GM23338 (cell line): Measurements from ENCODE around the gene WBP1. TPM values are rescaled to one million over a fixed set of nuclear protein-coding genes. Genes with fewer than 3 reads are reported as not detected.

Source experiments
- ATAC-seq: fragments of 200-7000 bp; cut with Tn5 transposase; 3 replicates; pipeline ENCODE4 v1.9.1; 2020
- DNase-seq: peaks from one replicate; pipeline ENCODE4 v3.0.0-alpha.2; 2015; ENCODE audit warnings: low spot score
- H2AFZ ChIP-seq: fragments of 200-600 bp; sonication (generic); 2 replicates; pipeline ENCODE4 v1.8.0; 2016; ENCODE audit warnings: antibody characterized with exemption, mild to moderate bottlenecking, moderate library complexity
- H3F3A ChIP-seq: fragments of 200-600 bp; sonication (generic); replicated peaks from 2 replicates; pipeline ENCODE4 v1.8.0; 2017; ENCODE audit warnings: antibody characterized with exemption, mixed run types, low read depth
- H3K27ac ChIP-seq: fragments of 200-600 bp; sonication (generic); 2 replicates; pipeline ENCODE4 v1.6.1; 2016; ENCODE audit warnings: low read depth
- H3K27me3 ChIP-seq: fragments of 200-600 bp; sonication (generic); 2 replicates; pipeline ENCODE4 v1.8.0; 2016; ENCODE audit warnings: mild to moderate bottlenecking, mixed run types, moderate library complexity; ENCODE audit not compliant: insufficient read depth
- H3K36me3 ChIP-seq: fragments of 200-600 bp; sonication (generic); 2 replicates; pipeline ENCODE4 v1.8.0; 2016; ENCODE audit warnings: mild to moderate bottlenecking; ENCODE audit not compliant: insufficient read depth
- H3K4me1 ChIP-seq: fragments of 200-600 bp; sonication (generic); 2 replicates; pipeline ENCODE4 v1.8.0; 2016; ENCODE audit warnings: mild to moderate bottlenecking, moderate library complexity; ENCODE audit not compliant: insufficient read depth
- H3K4me2 ChIP-seq: fragments of 200-600 bp; sonication (generic); 2 replicates; pipeline ENCODE4 v1.7.1; 2017; ENCODE audit warnings: mixed run types
- H3K4me3 ChIP-seq: fragments of 200-600 bp; sonication (generic); 2 replicates; pipeline ENCODE4 v1.6.1; 2016; ENCODE audit warnings: mixed run types
- H3K79me2 ChIP-seq: fragments of 200-600 bp; sonication (generic); replicated peaks from 2 replicates; pipeline ENCODE4 v1.8.0; 2017; ENCODE audit warnings: mild to moderate bottlenecking; ENCODE audit not compliant: insufficient read depth
- H3K9me2 ChIP-seq: fragments of 200-600 bp; sonication (generic); 2 replicates; pipeline ENCODE4 v1.8.0; 2017; ENCODE audit not compliant: insufficient read depth
- H4K20me1 ChIP-seq: fragments of 200-600 bp; sonication (generic); replicated peaks from 2 replicates; pipeline ENCODE4 v1.8.0; 2017; ENCODE audit warnings: mild to moderate bottlenecking; ENCODE audit not compliant: insufficient read depth
- H3K27ac Mint-ChIP-seq: 2 replicates; pipeline ENCODE4 v1.8.0; 2020; ENCODE audit warnings: inconsistent platforms, mild to moderate bottlenecking, moderate library complexity, mixed read lengths
- H3K27me3 Mint-ChIP-seq: 3 replicates; pipeline ENCODE4 v1.8.0; 2022; ENCODE audit warnings: low read depth, mild to moderate bottlenecking, moderate library complexity, mixed read lengths, inconsistent platforms; ENCODE audit not compliant: insufficient read depth, poor library complexity
- H3K36me3 Mint-ChIP-seq: 3 replicates; pipeline ENCODE4 v1.8.0; 2021; ENCODE audit warnings: low read depth, mild to moderate bottlenecking, inconsistent platforms, moderate library complexity, mixed read lengths
- H3K4me1 Mint-ChIP-seq: 3 replicates; pipeline ENCODE4 v1.8.0; 2020; ENCODE audit warnings: mild to moderate bottlenecking, inconsistent platforms, mixed read lengths
- H3K4me3 Mint-ChIP-seq: 3 replicates; pipeline ENCODE4 v1.8.0; 2021; ENCODE audit warnings: moderate library complexity, mild to moderate bottlenecking, inconsistent platforms, mixed read lengths
- H3K9me3 Mint-ChIP-seq: 3 replicates; pipeline ENCODE4 v1.8.0; 2020; ENCODE audit warnings: moderate library complexity, mild to moderate bottlenecking, inconsistent platforms, mixed read lengths
- CREB1 ChIP-seq: fragments of 250-450 bp; sonication (Bioruptor Pico); IDR thresholded peaks from 2 replicates; pipeline ENCODE4 v1.5.0; 2020; ENCODE audit warnings: low read depth, mild to moderate bottlenecking, moderate library complexity
- CTCF ChIP-seq, 2 experiments: fragments of 200-600 bp in 1 of 2; sonication (generic) in 1 of 2; conservative IDR thresholded peaks; 2 replicates each; pipeline versions ENCODE4 v1.5.1 to v1.6.1; 2016 to 2017; ENCODE audit warnings: antibody characterized with exemption in 2 of 2, low read depth in 2 of 2, mild to moderate bottlenecking in 2 of 2, moderate library complexity in 1 of 2
- ETS1 ChIP-seq: IDR thresholded peaks from 2 replicates; pipeline ENCODE4 v1.6.1; 2016; ENCODE audit warnings: antibody characterized with exemption
- EZH2 ChIP-seq: fragments of 200-600 bp; sonication (generic); IDR thresholded peaks from one replicate; pipeline ENCODE4 v1.8.0; 2017; ENCODE audit warnings: antibody characterized with exemption, mild to moderate bottlenecking, low read depth; ENCODE audit not compliant: unreplicated experiment
- EZH2phosphoT487 ChIP-seq: fragments of 200-600 bp; sonication (generic); IDR thresholded peaks from one replicate; pipeline ENCODE4 v1.8.1; 2018; ENCODE audit warnings: antibody characterized with exemption; ENCODE audit not compliant: unreplicated experiment
- JUNB ChIP-seq: IDR thresholded peaks from one replicate; pipeline ENCODE4 v1.6.1; 2016; ENCODE audit warnings: antibody characterized with exemption; ENCODE audit not compliant: unreplicated experiment
- REST ChIP-seq: IDR thresholded peaks from one replicate; pipeline ENCODE4 v1.6.1; 2018; ENCODE audit warnings: antibody characterized with exemption; ENCODE audit not compliant: unreplicated experiment
- STAT1 ChIP-seq: IDR thresholded peaks from one replicate; pipeline ENCODE4 v1.6.1; 2016; ENCODE audit warnings: antibody characterized with exemption; ENCODE audit not compliant: unreplicated experiment
- ZNF114 ChIP-seq: fragments of 250-450 bp; sonication (Bioruptor Pico); IDR thresholded peaks from 2 replicates; pipeline ENCODE4 v1.5.0; 2020; ENCODE audit warnings: mild to moderate bottlenecking, moderate library complexity
- ZNF331 ChIP-seq: fragments of 250-450 bp; sonication (Bioruptor Pico); IDR thresholded peaks from 2 replicates; pipeline ENCODE4 v1.5.0; 2020; ENCODE audit warnings: low read depth, mild to moderate bottlenecking, moderate library complexity
- ZNF462 ChIP-seq: fragments of 250-450 bp; sonication (Bioruptor Pico); IDR thresholded peaks from 2 replicates; pipeline ENCODE4 v1.5.0; 2020; ENCODE audit warnings: mild to moderate bottlenecking, moderate library complexity
- polyA plus RNA-seq: library from polyadenylated mRNA; unstranded; fragments of >200 nt; fragmentation: Nextera tagmentation; extraction: Ambion mirVana; gene quantifications from 2 replicates; pipeline ENCODE4 v1.2.1, GENCODE V29; 2016
- total RNA-seq: library from RNA; depleted of rRNA; stranded (reverse); fragments of >200 nt; shearing (Covaris generic); gene quantifications from 2 replicates; pipeline ENCODE4 v1.2.3, GENCODE V29; 2014

Gene WBP1
- total and polyA plus RNA-seq, 2 experiments from 2014 or later: 53.0 to 64.4 TPM

- no peak for TF ChIP-seq ZNF331
- TF ChIP-seq STAT1: no peak
- TF ChIP-seq ETS1: no peak
- no peak for TF ChIP-seq EZH2phosphoT487
Observed at GRCh38 chr2:74489906-74490305, 31.7 kb downstream of the WBP1 start (continued).

- no peak overlapping the region for H3K27ac ChIP-seq
- Mint-ChIP-seq H3K36me3 (peaks cover 44% of the 10 kb centered on the region), H3K4me3 (no peak overlapping the region), H3K9me3 (no peaks in the 10 kb centered on the region; the same call in 2 of the 3 replicates), H3K27ac (no peak overlapping the region), H3K4me1 (no peaks in the 10 kb centered on the region; the same call in 2 of the 3 replicates), H3K27me3 (peaks cover 24% of the 10 kb centered on the region)
- no peaks in the 10 kb centered on the region for H3K79me2 ChIP-seq
- H3K36me3 ChIP-seq: 0 out of 2 replicates have a peak, but pooled peaks cover 5% of the 10 kb centered on the region
- no peak overlapping the region for H3K4me3 ChIP-seq
- 0 out of 2 replicates have a peak, but pooled peaks cover 7% of the 10 kb centered on the region for H3F3A ChIP-seq
- no peaks in the 10 kb centered on the region; the same call in 1 of the 2 replicates for H4K20me1 ChIP-seq
- no peak overlapping the region for H3K4me2 ChIP-seq
- DNase-seq: no peak
- no peaks in the 10 kb centered on the region for H3K4me1 ChIP-seq
- H3K9me2 ChIP-seq: no peaks in the 10 kb centered on the region
- ATAC-seq: no peak
- no peak overlapping the region for H2AFZ ChIP-seq
- peaks cover 29% of the 10 kb centered on the region for H3K27me3 ChIP-seq
- TF ChIP-seq REST (no peak), EZH2 (no peak), JUNB (no peak), CTCF (conservative IDR thresholded peaks at IDR 0.05; ENCODE audit: low read depth in 2 of 2) (no peak), CREB1 (CRISPR knock-in tag) (no peak), ZNF462 (CRISPR knock-in tag) (no peak), EZH2phosphoT487 (no peak), ZNF114 (CRISPR knock-in tag) (no peak)
Observed at GRCh38 chr2:74491648-74492544, 33.7 kb downstream of the WBP1 start.
